NCI-H2196 treated with DMSO at 0.1 percent for 48 hours (cell line): Measurements from ENCODE around the gene NEK1.
"Not testable (repeated sequence)": the region's sequence is repeated elsewhere in the genome, so short reads cannot be mapped to it uniquely, and the experiment has no call there.

Source experiments
- DNase-seq: peaks from one replicate; lab custom pipeline; 2025; ENCODE audit not compliant: unreplicated experiment; lab: John Stamatoyannopoulos, UW

Gene NEK1

DNA sequence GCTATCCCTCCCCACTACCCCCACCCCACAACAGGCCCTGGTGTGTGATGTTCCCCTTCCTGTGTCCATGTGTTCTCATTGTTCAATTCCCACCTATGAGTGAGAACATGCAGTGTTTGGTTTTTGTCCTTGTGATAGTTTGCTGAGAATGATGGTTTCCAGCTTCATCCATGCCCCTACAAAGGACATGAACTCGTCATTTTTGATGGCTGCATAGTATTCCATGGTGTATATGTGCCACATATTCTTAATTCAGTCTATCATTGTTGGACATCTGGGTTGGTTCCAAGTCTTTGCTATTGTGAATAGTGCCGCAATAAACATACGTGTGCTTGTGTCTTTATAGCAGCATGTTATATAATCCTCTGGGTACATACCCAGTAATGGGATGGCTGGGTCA, 118.1 kb downstream of the NEK1 start:
- not testable (repeated sequence) for DNase-seq

DNA sequence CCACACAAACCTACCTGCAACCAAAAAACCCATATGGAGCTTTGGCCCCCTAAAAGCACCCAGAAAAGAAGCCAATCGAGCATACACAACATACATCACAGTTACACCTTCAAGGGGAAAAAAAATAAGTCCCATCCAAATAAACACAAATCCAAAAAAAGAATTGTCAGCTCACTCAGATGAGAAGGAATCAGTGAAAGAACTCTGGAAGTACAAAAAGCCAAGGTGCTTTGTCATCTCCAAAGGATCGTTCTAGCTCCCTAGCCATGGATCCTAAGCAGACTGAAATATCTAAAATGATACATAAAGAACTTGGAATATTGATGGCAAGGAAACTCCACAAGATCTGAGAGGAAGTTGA, 119.2 kb downstream of the NEK1 start:
- no peak for DNase-seq

DNA sequence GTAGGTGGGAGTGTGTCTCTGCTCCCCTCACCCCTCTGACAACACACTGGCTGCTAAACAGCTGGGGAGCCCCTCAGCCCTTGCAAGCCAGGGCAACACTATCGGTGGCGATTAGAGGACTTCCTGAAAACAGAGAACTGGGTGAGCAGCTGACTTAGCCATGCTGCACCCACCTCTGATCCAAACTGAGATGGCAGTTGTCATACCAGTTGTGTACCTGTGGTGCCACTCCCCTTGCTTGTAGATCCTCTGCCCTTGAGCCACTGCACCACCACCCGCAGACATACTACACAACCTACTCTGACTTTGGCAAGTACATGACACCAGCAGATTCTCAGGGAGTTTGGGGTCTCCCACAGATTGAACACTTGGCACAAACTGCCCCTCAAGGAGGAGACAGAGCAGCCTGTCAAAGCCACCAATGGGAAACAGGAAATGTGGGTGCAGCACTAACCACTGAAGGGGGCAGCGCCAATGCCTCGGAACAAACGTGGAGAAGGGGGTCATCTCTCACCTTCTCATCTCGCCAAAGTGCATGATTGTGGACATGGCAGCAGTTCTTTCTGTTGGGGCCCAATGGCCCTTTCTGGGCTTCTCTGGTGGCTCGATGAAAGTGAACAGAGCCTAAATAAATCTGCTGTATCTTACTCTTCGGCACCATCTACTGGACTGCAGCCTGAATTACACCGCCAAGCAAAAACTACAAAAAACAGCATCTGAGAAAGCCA, 119.8 kb downstream of the NEK1 start:
- DNase-seq = no peak

DNA sequence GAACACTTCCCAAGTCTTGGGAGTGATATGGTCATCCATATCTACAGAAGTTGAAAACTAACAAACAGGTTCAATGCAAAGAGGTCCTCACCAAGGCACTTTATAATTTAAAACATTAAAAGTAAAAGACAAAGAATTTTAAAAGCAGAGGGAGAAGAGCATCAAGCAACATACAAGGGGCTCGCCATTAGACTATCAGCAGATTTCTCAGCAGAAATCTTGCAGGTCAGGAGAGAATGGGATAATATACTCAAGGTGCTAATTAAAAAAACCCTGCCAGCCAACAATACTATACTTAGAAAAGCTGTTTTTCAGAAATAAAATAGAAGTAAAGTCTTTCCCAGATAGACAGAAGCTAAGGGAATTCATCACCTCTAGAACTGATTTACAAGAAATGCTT, 121.2 kb downstream of the NEK1 start:
- DNase-seq = no peak

DNA sequence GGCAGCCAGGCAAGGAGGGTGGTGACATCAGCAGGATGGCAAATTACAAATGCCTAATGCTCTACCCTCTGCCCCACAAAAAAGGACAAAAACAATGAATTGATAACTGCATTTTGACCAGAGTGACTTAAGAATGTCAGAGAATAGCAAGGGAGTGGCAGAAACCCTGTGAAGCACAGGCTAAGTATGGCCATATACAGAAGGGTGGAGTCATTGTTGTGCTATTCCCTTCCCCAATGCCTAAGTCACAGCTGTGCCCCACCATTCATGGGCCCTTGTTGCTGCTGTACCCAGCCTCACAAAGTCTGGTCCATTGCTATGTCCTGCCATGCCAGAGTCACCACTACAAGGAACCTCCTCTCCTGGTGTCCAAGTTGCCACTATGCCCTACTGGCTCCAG, 123.1 kb downstream of the NEK1 start:
- DNase-seq = no peak

DNA sequence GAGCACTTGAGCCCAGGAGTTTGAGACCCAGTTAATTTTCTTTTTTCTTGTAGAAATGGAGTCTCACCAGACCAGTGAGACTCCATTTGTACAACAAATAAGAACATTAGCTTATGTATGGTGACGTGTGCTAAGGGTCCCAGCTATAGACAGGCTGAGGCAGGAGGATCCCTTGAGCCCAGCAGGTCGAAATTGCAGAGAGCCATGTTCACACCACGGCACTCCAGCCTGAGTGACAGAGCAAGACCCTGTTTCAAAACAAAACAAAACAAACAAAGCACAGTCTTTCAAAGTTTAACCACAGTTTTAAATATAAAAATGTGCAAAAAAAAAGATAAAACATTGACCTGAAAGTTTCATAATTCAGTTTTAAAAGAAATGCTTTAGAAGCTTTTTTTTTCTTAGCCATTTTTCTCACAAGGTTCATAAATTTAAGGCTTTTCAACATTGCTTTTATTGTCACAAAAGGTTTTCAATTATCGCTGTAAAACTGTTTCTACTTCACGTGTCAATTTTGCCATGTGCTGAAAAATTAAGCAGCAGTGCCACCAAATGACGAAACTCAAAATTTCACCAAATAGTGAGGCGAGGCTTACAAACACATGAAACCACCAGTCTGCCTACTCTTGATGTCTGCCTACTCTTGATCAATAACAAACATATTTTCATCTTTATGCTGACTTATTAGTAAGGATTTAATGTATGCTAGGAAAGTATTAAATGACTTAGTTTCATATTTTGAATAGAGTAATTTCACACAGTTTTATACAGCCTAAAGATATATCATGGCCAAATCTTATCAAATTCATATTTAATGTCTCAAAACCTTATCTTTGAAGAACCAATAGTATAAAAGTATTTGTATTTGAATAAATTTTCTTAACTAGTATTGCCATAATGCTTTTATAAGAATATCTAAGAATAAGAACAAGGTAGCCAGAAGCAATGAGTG, 126.3 kb downstream of the NEK1 start:
- DNase-seq = no peak

DNA sequence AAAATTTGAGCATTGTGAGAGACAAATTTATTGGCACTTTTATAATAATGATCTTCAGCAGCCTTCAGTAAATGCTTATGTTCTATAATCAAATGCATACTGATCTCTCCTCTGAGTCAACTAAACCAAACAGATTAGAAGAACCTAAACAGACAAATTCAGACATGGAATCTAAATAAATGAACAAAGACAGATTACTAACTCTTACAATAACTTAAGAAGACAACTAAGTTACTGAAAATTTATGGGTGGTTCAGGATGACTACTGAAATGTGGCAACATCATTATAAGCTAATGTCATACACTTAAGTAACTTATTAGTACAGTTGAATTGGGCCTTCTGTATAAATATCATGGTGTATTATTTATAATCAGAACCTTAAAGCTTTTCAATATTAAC, 127.3 kb downstream of the NEK1 start:
- DNase-seq = no peak

DNA sequence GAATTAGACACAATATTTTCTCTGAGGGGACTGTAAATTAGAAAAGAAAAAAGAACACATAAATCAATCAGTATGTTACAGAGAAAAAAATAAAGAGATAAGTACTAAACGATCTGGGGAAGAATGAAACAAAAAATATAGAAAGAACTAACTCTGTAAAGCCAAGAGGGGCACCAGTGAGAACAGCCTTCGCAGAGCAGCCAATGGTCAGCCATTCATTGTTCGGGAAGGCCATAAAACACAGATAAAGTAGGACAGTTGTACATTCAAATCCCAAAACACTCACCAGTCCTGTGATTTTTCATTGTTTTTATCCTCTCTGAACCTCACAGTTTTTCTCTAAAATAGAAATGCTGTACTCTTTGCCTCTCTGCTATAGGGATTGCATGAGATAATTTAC, 127.9 kb downstream of the NEK1 start:
- DNase-seq = no peak

DNA sequence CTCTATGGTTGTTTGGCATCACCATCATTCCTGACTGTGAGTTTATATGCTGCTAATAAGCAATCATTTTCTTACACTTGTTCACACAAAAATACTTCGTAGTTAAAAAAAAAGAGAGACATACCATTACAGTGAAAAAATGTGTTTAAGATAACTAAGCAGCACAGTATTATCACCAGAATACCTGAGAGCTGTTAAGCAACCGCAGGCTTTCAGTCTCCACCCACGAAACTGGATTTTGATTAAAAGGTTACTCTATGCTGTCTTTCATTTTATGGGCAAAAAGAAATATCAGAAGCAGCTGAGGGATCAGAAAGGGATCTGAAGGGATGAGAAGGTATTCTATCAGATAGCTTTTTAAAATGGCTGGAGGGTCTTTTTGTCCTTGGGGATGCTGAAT, 148.3 kb downstream of the NEK1 start:
- DNase-seq = no peak

DNA sequence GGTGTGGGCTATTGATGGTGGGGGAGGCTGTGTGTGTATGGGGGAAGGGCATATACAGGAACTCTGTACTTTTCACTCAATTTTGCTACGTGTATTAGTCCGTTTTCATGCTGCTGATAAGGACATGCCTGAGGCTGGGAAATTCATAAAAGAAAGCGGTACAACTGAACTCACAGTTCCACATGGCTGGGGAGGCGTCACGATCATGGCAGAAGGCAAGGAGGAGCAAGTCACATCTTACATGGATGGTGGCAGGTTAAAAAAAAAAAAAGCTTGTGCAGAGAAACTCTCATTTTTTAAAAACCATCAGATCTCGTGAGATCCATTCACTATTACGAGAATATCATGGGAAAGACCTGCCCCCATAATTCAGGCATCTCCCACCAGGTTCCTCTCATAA, 152.3 kb downstream of the NEK1 start:
- no peak for DNase-seq

DNA sequence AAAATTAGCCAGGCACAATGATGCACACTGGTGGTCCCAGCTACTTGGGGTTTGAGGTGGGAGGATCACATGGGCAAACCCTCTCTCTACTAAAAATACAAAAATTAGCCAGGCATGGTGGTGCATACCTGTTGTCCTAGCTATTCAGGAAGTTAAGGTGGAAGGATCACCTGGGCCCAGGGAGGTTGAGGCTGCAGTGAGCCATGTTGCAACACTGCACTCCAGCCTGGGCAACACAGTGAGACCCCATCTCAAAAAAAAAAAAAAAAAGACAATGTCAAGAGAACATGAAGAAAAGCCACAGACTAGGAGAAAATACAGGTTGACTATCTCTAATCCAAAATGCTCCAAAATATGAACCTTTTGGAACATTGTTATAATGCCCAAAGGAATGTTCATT, 153.8 kb downstream of the NEK1 start:
- no peak for DNase-seq

DNA sequence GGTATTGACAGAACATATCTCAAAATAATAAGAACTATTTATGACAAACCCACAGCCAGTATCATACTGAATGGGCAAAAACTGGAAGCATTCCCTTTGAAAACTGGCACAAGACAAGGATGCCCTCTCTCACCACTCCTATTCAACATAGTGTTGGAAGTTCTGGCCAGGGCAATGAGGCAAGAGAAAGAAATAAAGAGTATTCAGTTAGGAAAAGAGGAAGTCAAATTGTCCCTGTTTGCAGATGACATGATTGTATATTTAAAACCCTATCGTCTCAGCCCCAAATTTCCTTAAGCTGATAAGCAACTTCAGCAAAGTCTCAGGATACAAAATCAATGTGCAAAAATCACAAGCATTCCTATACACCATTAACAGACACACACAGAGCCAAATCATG, 159.7 kb downstream of the NEK1 start:
- DNase-seq = not testable (repeated sequence)

DNA sequence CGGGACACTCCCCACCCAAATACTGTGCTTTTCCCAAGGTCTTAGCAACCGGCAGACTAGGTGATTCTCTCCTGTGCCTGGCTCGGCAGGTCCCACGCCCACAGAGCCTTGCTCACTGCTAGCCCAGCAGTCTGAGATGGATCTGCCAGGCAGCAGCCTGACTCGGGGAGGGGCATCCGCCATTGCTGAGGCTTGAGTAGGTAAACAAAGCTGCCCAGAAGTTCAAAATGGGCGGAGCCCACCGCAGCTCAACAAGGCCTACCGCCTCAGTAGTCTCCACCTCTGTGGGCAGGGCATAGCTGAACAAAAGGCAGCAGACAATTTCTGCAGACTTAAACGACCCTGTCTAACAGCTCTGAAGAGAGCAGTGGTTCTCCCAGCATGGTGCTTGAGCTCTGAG, 163.4 kb downstream of the NEK1 start:
- DNase-seq = not testable (repeated sequence)

DNA sequence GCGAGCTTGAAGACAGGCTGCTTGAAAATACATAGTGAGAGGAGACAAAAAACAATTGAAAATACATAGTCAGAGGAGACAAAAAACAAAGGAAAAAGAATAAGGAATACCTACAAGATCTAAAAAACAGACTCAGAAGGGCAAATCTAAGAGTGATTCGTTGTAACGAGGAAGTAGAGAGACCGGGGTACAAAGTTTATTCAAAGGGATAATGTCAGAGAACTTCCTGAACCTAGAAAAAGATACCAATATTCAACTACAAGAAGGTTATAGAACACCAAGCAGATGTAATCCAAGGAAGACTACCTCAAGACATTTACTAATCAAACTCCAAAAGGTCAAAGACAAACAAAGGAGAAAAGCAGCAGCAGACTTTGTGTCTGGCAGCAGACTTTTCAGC, 165.6 kb downstream of the NEK1 start:
- DNase-seq = no peak

DNA sequence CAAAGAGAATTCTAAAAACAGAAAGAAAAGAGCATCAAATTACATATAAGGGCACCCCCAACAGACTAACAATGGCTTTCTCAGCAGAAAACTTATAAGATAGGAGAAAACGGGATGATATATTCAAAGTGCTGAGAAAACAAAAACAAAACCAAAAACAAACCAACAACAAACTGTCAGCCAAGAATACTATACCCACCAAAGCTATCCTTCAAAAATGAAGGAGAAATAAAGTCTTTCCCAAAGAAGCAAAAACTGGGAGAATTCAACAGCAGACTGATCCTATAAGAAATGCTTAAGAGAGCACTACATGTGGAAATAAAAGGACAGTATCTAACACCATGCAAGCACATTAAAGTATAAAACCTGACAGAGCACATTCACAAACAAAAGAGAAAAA, 168.6 kb downstream of the NEK1 start:
- no peak for DNase-seq

DNA sequence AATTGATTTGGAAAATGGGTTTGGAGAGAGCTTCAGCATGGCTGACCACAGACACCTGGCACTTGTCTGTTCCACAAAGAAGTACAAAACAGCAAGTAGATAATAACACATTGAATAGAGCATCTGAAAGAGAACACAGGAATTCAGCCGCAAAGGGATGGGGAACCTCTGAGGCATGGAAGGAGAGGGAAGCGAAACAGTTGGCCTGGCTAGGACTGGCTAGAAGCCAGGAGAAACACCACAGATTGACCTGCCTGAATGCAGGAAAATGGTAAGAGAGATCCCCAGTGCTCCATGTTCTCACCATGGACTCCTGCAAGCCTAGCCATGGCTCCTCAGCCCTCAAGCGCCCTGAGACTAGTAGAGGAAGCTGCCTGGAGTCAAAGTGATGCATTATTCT, 171.9 kb downstream of the NEK1 start:
- DNase-seq = no peak

DNA sequence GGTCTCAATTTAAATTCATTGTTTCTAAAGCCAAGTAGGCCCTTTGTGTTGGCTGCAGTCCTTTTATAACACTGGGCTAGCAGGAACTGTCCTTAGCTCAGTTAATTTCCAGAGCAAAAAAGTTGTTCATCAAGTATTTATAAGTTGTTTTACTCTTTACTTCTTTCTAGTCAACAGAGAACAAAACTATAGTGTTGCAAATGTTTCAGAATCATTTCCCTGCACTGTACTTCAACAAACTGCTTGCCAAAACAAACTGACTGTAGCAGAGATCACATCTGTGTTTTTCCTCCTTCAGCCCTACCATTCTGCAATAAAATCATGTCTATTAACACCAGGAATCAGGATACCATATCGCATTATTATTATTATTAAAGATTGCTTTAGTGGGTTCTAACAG, 173.1 kb downstream of the NEK1 start:
- no peak for DNase-seq

DNA sequence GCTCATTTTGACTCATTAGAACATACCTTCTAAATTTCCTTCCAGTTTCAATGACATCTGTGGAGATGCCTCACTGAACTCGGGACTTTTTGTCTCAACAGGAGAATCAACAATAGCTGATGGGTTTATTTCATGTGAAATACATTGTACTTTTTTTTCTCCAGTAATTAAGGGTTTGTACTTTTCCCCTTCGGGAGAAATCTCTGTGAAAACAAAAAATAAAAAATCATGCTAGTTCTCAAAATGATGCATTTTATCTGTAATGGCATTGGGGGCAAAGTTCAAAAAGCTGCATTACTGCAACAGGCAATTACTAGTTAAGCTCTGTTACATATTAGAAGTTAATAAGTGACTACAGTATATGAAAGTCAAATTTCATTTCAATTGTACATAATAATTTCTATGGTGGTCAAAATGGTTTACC, 174.3 kb downstream of the NEK1 start:
- no peak for DNase-seq

DNA sequence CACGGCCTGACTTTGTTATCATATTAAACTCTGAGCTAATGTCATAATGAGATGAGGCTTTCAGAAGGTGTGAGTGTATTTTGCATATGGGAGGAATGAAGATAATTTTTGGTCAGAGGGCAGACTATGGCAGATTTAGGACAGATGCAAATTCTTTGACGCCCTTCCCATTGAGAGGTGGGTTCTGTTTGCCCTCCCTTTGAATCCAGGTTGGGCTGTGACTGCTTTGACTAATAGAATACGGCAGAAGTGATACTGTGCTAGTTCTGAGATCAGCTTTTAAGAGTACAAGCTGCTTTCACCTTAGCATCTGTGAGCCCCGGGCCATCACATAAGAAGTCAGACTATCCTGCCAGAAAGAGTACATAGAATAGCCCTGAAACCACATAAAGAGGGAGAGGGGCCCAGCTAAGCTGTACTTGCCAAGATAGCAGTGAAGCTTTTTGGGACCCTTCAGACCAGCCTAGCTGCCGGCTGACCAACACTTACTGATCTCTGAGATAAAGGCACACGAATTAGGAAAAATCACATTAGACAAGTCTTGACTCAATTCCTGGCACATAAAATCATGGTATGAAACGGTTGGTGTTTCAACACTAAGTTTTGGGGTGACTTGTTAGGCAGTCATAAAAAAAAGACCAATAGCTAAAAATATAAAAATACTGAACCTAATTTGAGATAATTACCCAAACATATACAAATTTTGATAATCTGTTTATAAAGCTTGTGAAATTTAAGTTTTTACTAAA, 174.9 kb downstream of the NEK1 start:
- DNase-seq = no peak

DNA sequence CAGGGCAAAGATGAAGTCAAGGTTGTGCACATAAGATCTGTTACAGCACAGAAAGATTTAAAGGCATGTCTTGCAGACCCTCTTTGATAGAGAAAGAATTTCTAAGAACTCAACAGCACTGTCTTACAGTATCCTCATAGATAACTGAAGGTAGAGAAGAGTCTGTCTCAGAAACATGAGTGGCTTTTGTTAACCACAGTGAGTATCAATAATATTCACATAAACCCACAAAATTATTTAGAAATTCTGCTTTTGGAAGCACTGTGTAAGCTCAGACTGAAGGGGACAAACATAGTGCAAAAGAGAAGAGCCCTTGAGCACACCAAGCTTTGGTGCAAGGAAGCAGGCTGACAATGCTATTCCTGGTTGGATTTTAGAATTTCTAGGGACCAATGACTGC, 175.6 kb downstream of the NEK1 start:
- no peak for DNase-seq

DNA sequence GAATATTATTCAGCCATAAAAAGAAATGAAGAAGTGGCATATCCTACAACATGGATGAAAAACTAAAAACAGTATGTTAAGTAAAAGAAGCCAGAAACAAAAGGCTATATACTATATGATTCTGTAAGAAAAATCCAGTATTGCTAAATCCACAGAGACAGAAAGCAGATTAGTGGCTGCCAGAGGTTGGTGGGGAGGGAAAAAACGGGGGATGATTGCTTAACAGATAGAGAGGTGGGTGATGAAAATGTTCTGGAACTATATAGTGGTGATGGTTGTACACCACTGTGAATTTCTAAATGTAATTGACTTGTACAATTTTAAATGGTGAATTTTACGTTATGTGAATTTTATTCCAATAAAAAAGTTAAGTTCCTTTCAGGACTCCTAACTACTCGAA, 184.0 kb downstream of the NEK1 start:
- no peak for DNase-seq

DNA sequence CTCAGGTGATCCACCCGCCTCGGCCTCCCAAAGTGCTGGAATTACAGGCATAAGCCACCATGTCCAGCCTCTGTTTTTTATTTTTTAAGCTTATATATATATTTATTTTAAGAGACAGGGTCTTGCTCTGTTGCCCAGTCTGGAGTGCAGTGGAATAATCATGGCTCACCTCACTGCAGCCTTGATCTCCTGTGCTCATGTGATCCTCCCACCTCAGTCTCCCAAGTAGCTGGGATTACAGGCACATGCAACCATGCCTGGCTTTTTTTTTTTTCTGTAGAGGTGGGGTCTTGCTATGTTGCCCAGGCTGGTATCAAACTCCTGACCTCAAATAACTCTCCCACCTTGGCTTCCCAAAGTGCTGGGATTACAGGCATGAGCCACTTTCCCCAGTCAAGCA, 184.7 kb downstream of the NEK1 start:
- not testable (repeated sequence) for DNase-seq
